Activated CD4-positive, alpha-beta T cell treated with anti-CD3 and anti-CD28 coated beads, Interleukin-2, amount 10 ng/mL, durations not matched to agents 7 days and 5 days (primary cell): Measurements from ENCODE around the gene LOXHD1. TPM values are rescaled to one million over a fixed set of nuclear protein-coding genes. Genes with fewer than 3 reads are reported as not detected.

Experiments used
- CTCF ChIA-PET: fragments of 350-600 bp; sonication (Branson Sonifier 250); formaldehyde crosslinking; loops from one replicate; lab custom pipeline; 2021; ENCODE audit warnings: antibody characterized with exemption; lab: Charles Lee
- POLR2A ChIA-PET: fragments of 350-600 bp; sonication (Branson Sonifier 250); formaldehyde crosslinking; loops from one replicate; lab custom pipeline; 2021; ENCODE audit warnings: antibody characterized with exemption; lab: Charles Lee
- DNase-seq: peaks from one replicate; pipeline ENCODE4 v3.0.0-alpha.2; 2020
- H3K27ac Mint-ChIP-seq: one replicate; pipeline ENCODE4 v1.8.0; 2021; ENCODE audit warnings: mild to moderate bottlenecking, moderate library complexity, mixed read lengths
- H3K27me3 Mint-ChIP-seq: one replicate; pipeline ENCODE4 v1.8.0; 2021; ENCODE audit warnings: mixed read lengths
- H3K36me3 Mint-ChIP-seq: one replicate; pipeline ENCODE4 v1.8.0; 2021; ENCODE audit warnings: low read depth, mixed read lengths
- H3K4me1 Mint-ChIP-seq: one replicate; pipeline ENCODE4 v1.8.0; 2021; ENCODE audit warnings: mixed read lengths
- H3K4me3 Mint-ChIP-seq: one replicate; pipeline ENCODE4 v1.8.0; 2021; ENCODE audit warnings: mild to moderate bottlenecking, moderate library complexity, mixed read lengths
- H3K9me3 Mint-ChIP-seq: one replicate; pipeline ENCODE4 v1.8.0; 2021; ENCODE audit warnings: mixed read lengths
- total RNA-seq, 2 experiments: library from RNA; stranded (reverse); gene quantifications; one replicate each; pipeline ENCODE4 v1.2.3, GENCODE V29; 2021

Gene LOXHD1
- total RNA-seq, 2 experiments from 2014 or later, result 0.25 to 0.35 TPM

DNA sequence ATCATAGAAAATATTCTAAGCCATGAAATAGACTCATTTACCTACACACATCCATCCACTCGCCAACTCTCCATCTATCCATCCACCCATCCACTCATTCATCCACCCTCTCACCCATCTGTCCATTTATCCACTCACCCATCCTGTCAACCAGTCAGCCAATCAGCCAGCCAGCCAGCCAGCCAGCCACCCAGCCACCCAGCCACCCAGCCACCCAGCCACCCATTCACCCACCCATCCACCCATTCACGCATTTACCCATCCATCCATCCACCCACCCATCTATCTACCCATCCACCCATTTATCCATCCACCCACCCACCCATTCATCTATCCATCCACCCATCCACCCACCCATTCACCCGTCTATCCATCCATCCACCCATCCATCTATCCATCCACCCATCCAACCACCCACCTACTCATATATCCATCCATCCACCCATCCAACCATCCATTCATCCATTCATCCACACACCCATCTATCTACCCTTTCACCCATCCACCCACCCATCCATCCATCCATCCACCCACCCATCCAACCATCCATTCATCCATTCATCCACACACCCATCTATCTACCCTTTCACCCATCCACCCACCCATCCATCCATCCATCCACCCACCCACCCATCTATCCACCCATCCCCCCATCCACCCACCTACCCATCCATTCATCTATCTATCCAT, 185.1 kb downstream of the LOXHD1 start:
- no peak overlapping the region for H3K4me3 Mint-ChIP-seq
- H3K36me3 Mint-ChIP-seq, result no peaks in the 10 kb centered on the region
- H3K27ac Mint-ChIP-seq, result no peak overlapping the region
- H3K9me3 Mint-ChIP-seq, result no peaks in the 10 kb centered on the region
- H3K4me1 Mint-ChIP-seq, result peaks cover 18% of the 10 kb centered on the region
- no peak for DNase-seq
- CTCF ChIA-PET, result interaction anchor here (1.1 kb wide), 1 partner anchor 190 kb away, joined by 3 read pairs; no protein-coding TSS in a partner anchor
- POLR2A ChIA-PET, result no interaction called here
- peaks cover 3% of the 10 kb centered on the region for H3K27me3 Mint-ChIP-seq

DNA sequence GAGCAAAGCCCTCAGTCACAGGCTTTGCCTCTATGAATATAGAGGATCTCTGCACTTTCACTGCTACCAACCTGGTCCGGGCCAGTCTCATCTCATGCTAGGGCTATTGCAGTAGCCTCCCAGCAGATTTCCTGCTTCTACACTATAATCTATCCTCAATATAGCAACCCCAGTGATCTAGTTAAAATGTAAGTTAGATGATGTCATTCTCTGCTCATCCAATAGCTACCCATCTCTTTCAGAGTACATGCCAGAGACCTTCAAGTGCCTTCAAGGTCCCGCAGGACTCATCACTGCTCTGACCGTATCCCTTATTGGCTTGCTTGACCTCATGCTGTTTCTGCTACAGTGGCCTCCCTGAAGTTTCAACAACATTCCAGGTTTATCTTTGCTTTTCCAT, 186.3 kb downstream of the LOXHD1 start:
- Mint-ChIP-seq H3K9me3 (no peaks in the 10 kb centered on the region), H3K4me1 (peaks cover 18% of the 10 kb centered on the region), H3K4me3 (no peak overlapping the region), H3K27me3 (no peaks in the 10 kb centered on the region), H3K27ac (no peak overlapping the region), H3K36me3 (no peaks in the 10 kb centered on the region)
- CTCF ChIA-PET, result no interaction called here
- POLR2A ChIA-PET, result no interaction called here
- DNase-seq, result no peak

DNA sequence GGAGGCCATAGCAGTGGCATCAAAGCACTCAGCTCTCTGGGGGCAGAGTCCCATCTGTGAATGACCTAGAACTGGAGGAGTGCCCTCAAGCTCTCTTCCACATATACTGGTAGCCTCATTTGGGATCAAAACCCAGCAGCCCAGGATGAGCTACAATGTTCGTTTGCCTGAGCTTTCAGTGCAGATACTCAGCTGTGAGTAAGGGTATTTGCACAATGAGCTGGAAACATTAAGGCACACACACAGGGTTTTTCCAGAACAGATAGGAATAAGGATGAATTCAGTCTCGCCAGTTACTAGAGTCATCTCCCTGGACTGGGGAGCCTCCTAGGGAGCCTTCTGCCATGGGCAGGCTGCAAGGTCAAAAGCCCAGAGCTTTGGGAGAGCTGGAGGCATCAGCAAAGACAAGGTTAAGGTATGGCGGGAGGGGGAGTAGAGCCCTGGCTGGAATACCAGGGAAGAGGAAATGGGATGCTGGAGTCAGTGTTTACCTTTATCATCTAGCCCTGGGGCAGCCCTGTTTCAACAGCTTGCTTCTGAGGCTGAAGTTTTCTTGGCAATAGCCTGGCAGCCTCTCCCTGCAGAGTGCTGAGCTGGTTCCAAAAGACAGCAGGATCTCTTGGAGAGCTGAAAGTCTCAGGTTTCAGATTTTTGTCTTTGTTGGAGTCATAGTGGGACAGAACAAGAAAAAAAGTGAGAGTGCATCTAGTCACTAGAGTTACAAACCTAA, 187.7 kb downstream of the LOXHD1 start:
- CTCF ChIA-PET, result interaction anchor here (1.3 kb wide), 1 partner anchor 1939 kb away, joined by 3 read pairs; no protein-coding TSS in a partner anchor
- no peak for DNase-seq
- no peak overlapping the region for H3K4me3 Mint-ChIP-seq
- H3K4me1 Mint-ChIP-seq, result peaks cover 5% of the 10 kb centered on the region
- H3K36me3 Mint-ChIP-seq, result no peaks in the 10 kb centered on the region
- H3K9me3 Mint-ChIP-seq, result no peaks in the 10 kb centered on the region
- no peak overlapping the region for H3K27ac Mint-ChIP-seq
- peaks cover 6% of the 10 kb centered on the region for H3K27me3 Mint-ChIP-seq
- POLR2A ChIA-PET, result no interaction called here

DNA sequence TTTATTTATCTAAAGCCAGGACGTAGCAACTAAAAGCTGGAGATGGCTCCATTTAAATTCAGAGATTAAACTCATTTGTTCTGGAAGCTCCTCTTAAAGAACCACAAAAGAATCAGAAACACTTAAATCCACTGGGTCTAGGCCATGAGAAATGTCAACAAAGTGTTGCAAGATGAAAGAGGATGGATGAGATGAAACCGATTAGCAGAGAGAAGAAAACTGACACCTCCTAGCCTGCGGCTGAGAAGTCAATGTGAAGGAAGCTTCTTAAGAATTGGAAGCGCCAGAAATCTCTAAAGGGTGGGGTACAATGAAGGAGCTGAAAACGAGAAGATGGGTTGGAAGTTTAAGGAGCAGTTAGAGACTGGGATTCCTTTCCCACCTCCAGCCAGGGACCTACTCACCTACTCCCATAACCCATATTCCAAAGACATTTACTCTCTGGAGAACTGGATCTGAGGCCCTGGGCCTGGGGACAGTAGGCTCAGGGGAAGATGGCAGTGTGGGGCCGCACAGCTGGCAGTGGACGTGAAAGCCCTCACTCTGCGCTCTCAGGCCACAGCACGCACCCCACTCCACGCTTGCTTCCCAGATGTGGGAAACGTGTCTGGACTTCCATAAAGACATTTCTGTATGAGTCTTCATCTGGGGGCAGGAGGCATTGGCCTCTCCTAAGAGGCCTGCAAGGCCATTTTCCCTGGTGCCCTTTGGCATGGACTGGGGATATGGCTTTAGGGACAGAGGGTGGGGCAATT, 188.4 kb downstream of the LOXHD1 start:
- no peak overlapping the region for H3K27ac Mint-ChIP-seq
- no peaks in the 10 kb centered on the region for H3K4me1 Mint-ChIP-seq
- DNase-seq, result no peak
- peaks cover 6% of the 10 kb centered on the region for H3K27me3 Mint-ChIP-seq
- no peak overlapping the region for H3K4me3 Mint-ChIP-seq
- H3K36me3 Mint-ChIP-seq, result no peaks in the 10 kb centered on the region
- H3K9me3 Mint-ChIP-seq, result no peaks in the 10 kb centered on the region
- POLR2A ChIA-PET, result no interaction called here
- CTCF ChIA-PET, result interaction anchor here (1.3 kb wide), 1 partner anchor 1940 kb away, joined by 3 read pairs; no protein-coding TSS in a partner anchor

DNA sequence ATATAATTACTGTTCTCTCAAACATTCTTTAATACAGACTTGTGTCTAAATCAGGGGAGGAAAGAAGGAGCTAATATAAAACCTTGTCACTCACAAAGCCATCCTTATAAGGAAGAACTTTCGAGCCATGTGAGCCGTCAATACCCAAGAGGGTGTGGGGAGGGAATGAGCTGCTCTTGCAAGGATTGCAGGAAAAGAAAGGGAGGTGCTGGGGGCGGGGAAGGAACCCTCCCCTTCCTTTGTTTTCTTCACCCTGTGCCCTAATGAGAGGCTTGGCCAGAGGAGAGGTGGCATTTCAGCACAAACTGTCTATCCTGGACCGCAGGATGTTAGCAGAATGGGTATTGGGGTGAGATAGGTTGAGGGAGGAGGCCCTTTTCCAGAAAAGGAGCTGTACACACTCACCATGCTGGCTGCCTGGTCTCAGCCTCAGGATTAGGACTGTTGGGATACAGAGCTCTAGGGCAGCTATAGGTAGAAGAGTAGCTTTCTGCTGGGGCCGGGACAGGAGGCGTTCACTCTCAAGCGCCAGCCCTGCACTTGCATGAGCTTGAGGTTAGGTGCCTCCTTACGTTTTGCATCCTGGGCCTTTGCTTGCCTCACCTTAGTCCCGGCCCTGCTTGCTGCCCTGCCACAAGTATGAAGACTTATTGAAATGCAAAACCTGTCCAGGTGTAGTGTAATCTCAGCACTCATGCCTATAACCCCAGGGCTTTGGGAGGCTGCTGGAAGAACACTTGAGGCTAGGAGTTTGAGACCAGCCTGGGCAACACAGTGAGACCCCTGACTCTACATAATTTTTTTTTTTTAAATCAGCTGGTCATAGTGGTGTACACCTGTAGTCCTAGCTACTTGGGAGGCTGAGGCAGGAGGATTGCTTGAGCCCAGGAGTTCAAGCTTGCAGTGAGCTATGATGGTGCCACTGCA, 190.5 kb downstream of the LOXHD1 start:
- ChIA-PET CTCF (interaction anchor here (0.6 to 1.1 kb wide), 4 partner anchors 47 to 872 kb away, joined by 3 to 4 read pairs (median 4); no protein-coding TSS in a partner anchor), POLR2A (interaction anchor here (0.6 kb wide), 1 partner anchor 69 kb away, joined by 3 read pairs; no protein-coding TSS in a partner anchor)
- Mint-ChIP-seq H3K27me3 (peaks cover 6% of the 10 kb centered on the region), H3K27ac (no peak overlapping the region), H3K9me3 (no peaks in the 10 kb centered on the region), H3K4me1 (no peaks in the 10 kb centered on the region), H3K36me3 (no peaks in the 10 kb centered on the region), H3K4me3 (no peak overlapping the region)
- DNase-seq, result no peak

DNA sequence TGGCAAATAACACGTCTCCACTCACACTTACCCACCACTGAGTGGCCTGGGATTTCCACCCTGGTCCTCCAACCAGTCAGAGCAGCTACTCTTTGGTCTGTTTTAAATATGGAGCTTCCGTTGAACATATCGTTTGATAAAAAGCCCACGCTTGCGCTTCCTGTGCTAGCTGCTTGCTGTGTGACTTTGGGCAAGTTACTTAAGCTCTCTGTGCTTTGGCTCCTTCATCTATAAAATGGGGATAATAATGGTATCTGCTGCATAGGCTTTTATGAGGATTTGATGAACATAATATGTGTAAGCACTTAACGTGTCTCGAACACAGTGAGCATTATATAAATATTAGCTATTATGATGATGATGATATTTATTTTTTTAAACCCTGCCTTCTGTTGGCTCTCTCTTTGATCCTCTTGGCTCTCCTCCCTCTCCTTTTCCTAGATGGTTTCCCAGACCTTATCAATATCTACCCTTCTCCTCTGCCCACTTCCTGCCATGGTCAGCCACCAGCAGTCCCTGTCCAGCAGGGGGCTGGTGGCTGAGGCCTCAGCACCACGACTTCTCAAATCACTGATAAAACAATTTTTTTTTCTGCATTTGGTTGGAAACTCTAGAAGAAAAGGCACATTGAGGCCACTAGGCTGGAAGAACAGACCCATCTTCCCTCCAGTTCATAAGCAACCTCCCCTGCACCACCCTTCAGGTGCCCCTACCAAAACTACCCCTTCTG, 191.9 kb downstream of the LOXHD1 start:
- H3K27ac Mint-ChIP-seq, result no peak overlapping the region
- no peaks in the 10 kb centered on the region for H3K9me3 Mint-ChIP-seq
- no peaks in the 10 kb centered on the region for H3K36me3 Mint-ChIP-seq
- peaks cover 8% of the 10 kb centered on the region for H3K27me3 Mint-ChIP-seq
- no peak overlapping the region for H3K4me3 Mint-ChIP-seq
- ChIA-PET CTCF (interaction anchor here (1.1 kb wide), 3 partner anchors 18 to 318 kb away, joined by 3 to 4 read pairs (median 3); no protein-coding TSS in a partner anchor), POLR2A (no interaction called here)
- DNase-seq, result no peak
- no peaks in the 10 kb centered on the region for H3K4me1 Mint-ChIP-seq

DNA sequence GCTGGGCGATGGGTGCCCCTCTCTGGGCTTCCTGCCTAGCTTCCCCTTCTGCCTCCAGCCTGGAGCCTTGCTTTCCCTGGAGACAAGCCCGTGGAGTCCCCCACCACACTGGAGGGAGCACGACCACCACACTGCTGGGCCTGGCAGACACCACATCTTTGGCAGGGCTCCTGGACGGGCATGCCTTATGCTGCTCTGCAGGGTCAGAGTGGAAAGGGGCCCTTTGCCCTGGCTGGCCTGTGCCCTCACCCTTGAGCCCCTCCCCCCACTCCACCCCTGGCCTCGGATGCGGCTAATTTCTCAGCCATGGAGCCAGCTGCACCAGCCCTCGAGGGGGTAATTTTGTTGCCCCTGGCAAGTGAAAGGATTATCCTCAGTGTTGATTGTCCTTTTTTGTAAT, 194.5 kb downstream of the LOXHD1 start:
- Mint-ChIP-seq H3K4me3 (no peak overlapping the region), H3K4me1 (no peaks in the 10 kb centered on the region), H3K36me3 (no peaks in the 10 kb centered on the region), H3K27me3 (peaks cover 8% of the 10 kb centered on the region), H3K9me3 (no peaks in the 10 kb centered on the region), H3K27ac (no peak overlapping the region)
- ChIA-PET POLR2A (no interaction called here), CTCF (interaction anchor here (1.0 kb wide), 2 partner anchors 18 to 289 kb away, joined by 3 read pairs; a partner anchor contains a TSS)
- no peak for DNase-seq

DNA sequence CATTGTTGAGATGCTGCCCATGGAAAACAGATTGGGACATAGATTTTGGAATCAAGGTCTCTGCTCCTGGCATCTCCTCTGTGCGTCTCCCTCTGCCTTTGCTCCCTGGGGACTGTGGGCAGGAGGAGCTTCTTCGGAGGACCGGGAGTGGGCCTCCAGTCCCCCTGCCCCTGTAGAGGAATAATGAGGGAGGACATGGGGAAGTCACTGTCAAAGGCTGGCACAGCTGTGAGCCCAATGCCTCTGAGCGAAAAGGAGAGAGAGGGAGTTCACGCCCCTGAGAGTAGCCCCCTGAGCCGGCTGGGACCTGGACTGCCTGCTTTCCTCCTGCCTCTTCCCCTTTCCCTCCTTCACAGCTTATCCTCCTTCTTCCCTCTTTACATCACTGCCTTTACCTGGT, 195.0 kb downstream of the LOXHD1 start:
- H3K36me3 Mint-ChIP-seq, result no peaks in the 10 kb centered on the region
- H3K27me3 Mint-ChIP-seq, result peaks cover 8% of the 10 kb centered on the region
- H3K4me3 Mint-ChIP-seq, result no peak overlapping the region
- no peaks in the 10 kb centered on the region for H3K4me1 Mint-ChIP-seq
- CTCF ChIA-PET, result interaction anchor here (1.0 kb wide), 2 partner anchors 18 to 289 kb away, joined by 3 read pairs; a partner anchor contains a TSS
- POLR2A ChIA-PET, result no interaction called here
- DNase-seq, result no peak
- no peaks in the 10 kb centered on the region for H3K9me3 Mint-ChIP-seq
- no peak overlapping the region for H3K27ac Mint-ChIP-seq

DNA sequence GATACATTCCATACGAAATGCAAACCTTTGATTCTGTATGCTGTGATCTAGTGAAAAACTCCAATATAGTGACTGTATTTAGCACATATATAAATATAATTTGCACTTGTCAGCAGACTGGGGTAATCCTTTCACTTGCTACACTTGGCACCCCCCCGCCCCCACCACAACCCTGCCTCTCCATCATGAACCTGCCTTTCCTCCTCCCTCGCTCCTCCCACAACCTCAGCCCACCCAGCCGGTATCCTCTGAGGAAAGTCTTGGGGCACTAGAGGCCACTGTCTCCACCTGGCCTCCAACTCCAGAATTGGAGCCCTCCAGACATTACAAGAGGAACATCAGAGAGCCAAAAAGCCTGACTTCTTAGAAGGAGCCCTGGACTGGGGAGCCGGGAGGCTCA, 196.3 kb downstream of the LOXHD1 start:
- ChIA-PET CTCF (no interaction called here), POLR2A (no interaction called here)
- Mint-ChIP-seq H3K36me3 (no peaks in the 10 kb centered on the region), H3K4me1 (no peaks in the 10 kb centered on the region), H3K27me3 (peaks cover 8% of the 10 kb centered on the region), H3K4me3 (no peak overlapping the region), H3K27ac (no peak overlapping the region), H3K9me3 (no peaks in the 10 kb centered on the region)
- DNase-seq, result no peak

DNA sequence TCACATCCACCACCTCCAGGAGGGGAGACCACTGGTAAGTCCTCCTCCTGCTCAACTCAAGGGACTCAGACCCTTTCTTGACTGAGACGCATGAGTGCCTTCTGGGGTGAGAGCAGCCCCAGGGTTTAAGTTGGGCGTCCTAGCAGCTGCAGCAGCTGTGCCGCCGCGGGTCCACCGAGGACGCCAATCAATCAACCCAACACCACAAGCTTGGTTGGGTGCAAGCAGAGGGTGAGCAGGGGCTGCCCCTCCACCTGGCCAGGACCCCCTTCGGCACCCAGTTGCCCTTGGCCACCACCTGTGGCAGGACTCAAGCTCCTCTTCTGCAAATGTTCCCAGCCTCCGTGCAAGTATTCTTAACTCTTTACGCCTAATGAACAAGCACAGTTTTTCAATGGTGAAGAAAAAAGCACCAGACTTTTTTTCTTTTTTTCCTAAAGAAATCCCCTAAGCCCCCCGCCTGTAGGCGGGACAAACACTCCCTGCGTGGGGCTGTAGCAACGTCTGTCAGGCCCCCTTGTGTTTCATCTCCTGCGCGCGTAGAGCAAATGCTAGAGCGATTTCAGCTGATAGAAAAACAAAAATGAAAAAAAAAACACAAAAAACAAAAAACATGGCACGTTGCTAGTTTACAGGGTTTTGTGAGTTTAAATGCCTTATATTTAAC, 197.1 kb downstream of the LOXHD1 start:
- H3K36me3 Mint-ChIP-seq, result no peaks in the 10 kb centered on the region
- H3K9me3 Mint-ChIP-seq, result no peaks in the 10 kb centered on the region
- H3K4me1 Mint-ChIP-seq, result no peaks in the 10 kb centered on the region
- peaks cover 4% of the 10 kb centered on the region for H3K27me3 Mint-ChIP-seq
- POLR2A ChIA-PET, result no interaction called here
- no peak for DNase-seq
- H3K27ac Mint-ChIP-seq, result no peak overlapping the region
- CTCF ChIA-PET, result interaction anchor here (0.6 kb wide), 1 partner anchor 71 kb away, joined by 3 read pairs; no protein-coding TSS in a partner anchor
- no peak overlapping the region for H3K4me3 Mint-ChIP-seq

DNA sequence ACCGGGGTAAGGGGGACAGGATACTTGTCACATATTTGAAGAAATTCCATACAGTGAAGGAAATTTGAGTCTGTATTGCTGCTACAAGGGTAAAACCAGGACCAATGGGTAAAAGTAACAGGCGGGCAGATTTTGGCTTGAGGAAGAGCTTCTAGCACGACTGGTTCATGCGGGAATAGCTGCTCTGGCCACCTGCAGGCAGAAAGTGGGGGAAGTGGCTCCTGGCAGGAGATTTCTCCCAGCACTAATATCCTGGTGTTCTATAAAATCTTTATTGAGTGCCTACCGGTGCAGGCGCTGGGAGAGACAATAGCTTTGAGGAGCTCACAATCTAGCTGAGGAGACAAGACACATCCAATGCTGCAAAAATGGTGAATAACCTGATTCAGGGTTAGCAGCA, 198.5 kb downstream of the LOXHD1 start:
- Mint-ChIP-seq H3K27ac (no peak overlapping the region), H3K9me3 (no peaks in the 10 kb centered on the region), H3K4me1 (no peaks in the 10 kb centered on the region), H3K4me3 (no peak overlapping the region), H3K27me3 (peaks cover 3% of the 10 kb centered on the region), H3K36me3 (no peaks in the 10 kb centered on the region)
- ChIA-PET CTCF (interaction anchor here (1.2 kb wide), 1 partner anchor 8 kb away, joined by 3 read pairs; no protein-coding TSS in a partner anchor), POLR2A (no interaction called here)
- no peak for DNase-seq
